ENCODE data around the gene SLC6A11.

The SLC6A11 gene

DNA sequence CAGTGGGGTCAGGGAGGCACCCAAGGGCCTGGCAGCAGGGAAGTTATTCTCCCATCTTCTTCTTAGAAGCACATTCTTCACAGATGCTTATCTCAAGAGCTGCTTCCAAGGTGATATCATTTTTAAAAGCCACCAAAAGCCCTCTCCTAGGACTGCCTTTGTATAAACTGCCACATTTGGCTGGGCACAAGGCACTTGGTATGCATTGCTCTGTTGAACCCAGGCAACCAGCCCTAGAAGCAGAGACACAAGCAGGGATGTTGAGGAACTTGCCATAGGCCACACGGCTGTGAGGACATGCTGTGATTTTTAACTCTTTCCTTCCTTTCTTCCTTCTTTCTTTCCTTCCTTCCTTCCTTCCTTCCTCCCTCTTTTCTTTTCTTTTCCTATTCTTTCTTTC is 169.2 kb downstream of the SLC6A11 start:
- no peak for DNase-seq

DNA sequence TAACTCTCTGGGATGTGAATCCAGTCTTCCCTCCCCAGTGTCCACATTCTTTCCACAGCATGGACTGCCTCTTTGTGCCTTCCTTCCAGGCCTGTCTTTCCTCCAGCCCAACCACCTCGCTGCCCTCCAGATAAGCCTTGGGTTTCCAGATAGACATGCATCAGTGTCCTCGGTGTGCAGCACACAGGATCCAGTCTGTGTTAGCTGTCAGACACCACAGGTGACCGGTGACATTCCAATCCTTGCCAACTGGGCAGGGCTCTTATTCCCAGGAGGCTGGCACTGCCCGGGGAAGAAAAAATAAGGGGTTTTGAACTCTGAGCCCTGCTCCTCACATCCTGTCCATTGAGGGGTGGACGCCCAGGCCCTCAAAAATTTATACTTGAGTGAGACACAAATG is 170.6 kb downstream of the SLC6A11 start:
- DNase-seq, result no peak

DNA sequence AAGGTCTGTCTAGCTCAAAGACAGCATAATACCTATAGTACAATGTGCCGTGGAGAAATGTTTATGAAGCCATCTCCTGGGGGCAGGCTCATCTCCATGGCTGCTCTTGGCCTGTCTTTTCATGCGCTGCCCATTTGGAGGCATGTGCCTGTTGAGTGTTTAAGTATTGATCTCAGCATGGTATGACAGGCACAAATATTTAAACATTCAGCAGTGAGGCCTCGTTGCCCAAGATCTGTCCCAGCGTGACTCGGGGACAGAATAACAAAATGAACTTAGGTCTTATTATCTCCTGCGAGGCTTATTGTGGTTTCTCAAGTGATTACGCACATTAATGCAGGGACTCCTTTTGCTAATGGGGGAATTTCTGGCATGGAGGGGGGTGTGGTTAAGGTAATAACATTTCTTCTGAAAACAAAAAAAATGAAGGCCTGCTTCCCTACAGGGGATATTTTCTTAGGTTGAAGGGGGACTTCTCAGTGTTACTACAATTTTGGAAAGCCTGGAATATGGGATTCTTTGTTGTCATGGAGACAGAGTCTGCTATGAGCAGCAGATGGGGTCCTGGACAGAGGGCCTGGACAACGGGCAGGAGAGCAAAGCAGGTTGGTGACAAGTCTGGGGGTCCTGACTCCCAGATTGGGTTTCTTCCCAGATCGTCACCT is 172.1 kb downstream of the SLC6A11 start:
- no peak for DNase-seq

DNA sequence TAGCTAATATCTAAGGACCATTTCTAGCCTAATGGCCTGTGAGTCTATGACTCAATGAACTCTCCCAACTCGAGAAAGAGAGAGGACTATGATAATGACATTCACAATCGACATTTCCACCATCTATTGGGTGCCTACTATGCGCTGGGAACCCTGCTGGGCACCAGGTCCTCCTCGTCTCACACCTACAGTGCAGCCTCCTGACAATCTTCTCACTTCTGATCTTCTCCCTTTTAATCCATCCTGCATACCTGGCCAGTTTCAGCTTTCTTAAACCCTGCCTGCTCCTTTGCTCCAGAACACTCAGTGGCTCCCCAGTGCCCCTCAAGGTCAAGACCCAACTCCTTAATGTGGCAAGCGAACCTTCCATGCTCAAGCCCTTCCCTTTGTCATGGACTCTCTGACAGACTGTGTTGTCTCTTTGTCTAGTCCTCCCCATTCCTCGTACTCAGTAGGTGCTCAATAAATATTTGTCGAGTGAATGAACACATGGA is 173.0 kb downstream of the SLC6A11 start:
- no peak for DNase-seq

All from DMS79 (cell line).